ENCODE measurements around the gene PPP1R2. TPM values are rescaled to one million over a fixed set of nuclear protein-coding genes. Genes with fewer than 3 reads are reported as not detected.
"Not testable (repeated sequence)": the region's sequence is repeated elsewhere in the genome, so short reads cannot be mapped to it uniquely, and the experiment has no call there.

PPP1R2 gene
- total RNA-seq, 1 experiment from 2014 or later: 40.3 TPM

DNA sequence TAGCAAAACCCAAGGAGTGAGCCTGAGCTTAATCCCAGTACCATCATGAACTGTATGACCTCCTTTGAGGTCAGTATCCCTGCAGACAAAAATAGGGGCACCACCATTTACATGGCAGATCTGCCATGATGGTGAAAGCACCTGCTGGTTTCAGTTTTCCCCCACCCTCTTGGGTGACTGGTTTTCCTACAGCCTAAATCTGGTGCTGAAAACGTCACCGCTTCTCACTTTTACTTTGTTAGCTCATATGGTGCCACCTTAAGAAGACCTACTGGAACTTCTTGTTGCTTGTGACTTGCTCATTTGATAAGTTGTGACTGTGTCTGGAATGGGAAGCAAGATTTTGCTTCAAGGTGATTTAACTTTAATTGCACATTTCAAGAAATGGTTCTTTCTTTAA is 5.1 kb downstream of the PPP1R2 start:
- Histone ChIP-seq H3K27me3 (no peaks in the 10 kb centered on the region), H3K36me3 (no peaks in the 10 kb centered on the region), H3K4me3 (no peak overlapping the region), H3K4me1 (peaks cover 3% of the 10 kb centered on the region; the same call in 1 of the 2 replicates), H3K9me3 (replicated peaks) (no peaks in the 10 kb centered on the region), H3K27ac (no peak overlapping the region)
- no peak for DNase-seq

DNA sequence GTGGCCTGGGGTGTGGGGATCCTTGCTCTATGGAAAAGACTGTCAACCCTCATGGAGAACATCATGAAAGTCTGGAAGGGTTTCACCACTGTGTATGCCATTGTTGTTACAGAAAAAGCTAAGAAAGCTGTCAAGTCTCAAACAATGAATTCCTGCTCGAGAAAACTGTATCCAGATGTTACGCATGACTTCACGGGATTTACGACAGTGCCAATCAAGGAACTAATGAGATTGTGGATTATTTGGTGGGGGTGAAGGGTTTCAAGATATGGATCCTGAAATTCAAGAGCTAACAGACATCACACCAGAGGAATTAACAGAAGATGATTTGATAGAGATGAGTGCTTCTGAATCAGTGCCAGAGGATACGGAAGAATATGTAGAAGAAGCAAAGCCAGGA is 7.8 kb downstream of the PPP1R2 start:
- H3K4me3 ChIP-seq: no peak overlapping the region
- no peak for DNase-seq
- no peak overlapping the region for H3K27ac ChIP-seq
- no peaks in the 10 kb centered on the region for H3K27me3 ChIP-seq
- H3K4me1 ChIP-seq: no peaks in the 10 kb centered on the region
- H3K9me3 ChIP-seq (replicated peaks): no peaks in the 10 kb centered on the region
- no peaks in the 10 kb centered on the region for H3K36me3 ChIP-seq

- no peaks in the 10 kb centered on the region for H3K27me3 ChIP-seq
- no peaks in the 10 kb centered on the region for H3K36me3 ChIP-seq
- no peak overlapping the region for H3K4me3 ChIP-seq
- no peak overlapping the region for H3K27ac ChIP-seq
- H3K4me1 ChIP-seq: no peaks in the 10 kb centered on the region
- H3K9me3 ChIP-seq (replicated peaks): no peaks in the 10 kb centered on the region
- DNase-seq: no peak
These were observed 10.3 kb downstream of the PPP1R2 start for GRCh38 chr3:195532834-195533233.

- Histone ChIP-seq H3K4me3 (no peak overlapping the region), H3K27me3 (no peaks in the 10 kb centered on the region), H3K9me3 (replicated peaks) (no peaks in the 10 kb centered on the region), H3K4me1 (no peaks in the 10 kb centered on the region), H3K36me3 (no peaks in the 10 kb centered on the region), H3K27ac (no peak overlapping the region)
- DNase-seq: no peak
These were observed 10.8 kb downstream of the PPP1R2 start for GRCh38 chr3:195532345-195532744.

DNA sequence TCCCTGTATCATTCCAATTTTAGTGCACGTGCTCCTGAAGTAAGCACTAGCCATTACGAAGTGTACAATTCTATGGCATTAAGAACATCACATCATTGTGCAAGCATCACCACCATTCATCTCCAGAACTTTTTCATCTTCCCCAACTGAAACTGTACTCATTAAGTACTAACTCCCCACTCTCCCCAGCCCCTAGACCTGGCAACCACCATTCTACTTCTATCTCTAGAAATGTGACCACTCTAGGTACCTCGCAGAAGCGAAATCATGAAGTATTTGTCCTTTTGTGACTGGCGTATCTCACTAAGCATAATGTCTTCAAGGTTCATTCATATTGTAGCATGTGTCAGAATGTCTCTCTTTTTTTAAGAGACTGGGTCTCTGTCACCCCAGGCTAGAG is 11.4 kb downstream of the PPP1R2 start:
- H3K27ac ChIP-seq: no peak overlapping the region
- no peaks in the 10 kb centered on the region for H3K36me3 ChIP-seq
- H3K4me3 ChIP-seq: no peak overlapping the region
- H3K27me3 ChIP-seq: no peaks in the 10 kb centered on the region
- H3K9me3 ChIP-seq (replicated peaks): no peaks in the 10 kb centered on the region
- H3K4me1 ChIP-seq: no peaks in the 10 kb centered on the region
- no peak for DNase-seq

- Histone ChIP-seq H3K27me3 (no peaks in the 10 kb centered on the region), H3K27ac (no peak overlapping the region), H3K9me3 (replicated peaks) (no peaks in the 10 kb centered on the region), H3K4me1 (no peaks in the 10 kb centered on the region), H3K4me3 (no peak overlapping the region), H3K36me3 (no peaks in the 10 kb centered on the region)
- DNase-seq: no peak
These were observed 16.6 kb downstream of the PPP1R2 start for GRCh38 chr3:195526492-195526891.

- Histone ChIP-seq H3K9me3 (replicated peaks) (no peaks in the 10 kb centered on the region), H3K4me1 (no peaks in the 10 kb centered on the region), H3K36me3 (no peaks in the 10 kb centered on the region), H3K27me3 (no peaks in the 10 kb centered on the region), H3K27ac (no peak overlapping the region), H3K4me3 (no peak overlapping the region)
- no peak for DNase-seq
These were observed 18.8 kb downstream of the PPP1R2 start for GRCh38 chr3:195524171-195524896.

DNA sequence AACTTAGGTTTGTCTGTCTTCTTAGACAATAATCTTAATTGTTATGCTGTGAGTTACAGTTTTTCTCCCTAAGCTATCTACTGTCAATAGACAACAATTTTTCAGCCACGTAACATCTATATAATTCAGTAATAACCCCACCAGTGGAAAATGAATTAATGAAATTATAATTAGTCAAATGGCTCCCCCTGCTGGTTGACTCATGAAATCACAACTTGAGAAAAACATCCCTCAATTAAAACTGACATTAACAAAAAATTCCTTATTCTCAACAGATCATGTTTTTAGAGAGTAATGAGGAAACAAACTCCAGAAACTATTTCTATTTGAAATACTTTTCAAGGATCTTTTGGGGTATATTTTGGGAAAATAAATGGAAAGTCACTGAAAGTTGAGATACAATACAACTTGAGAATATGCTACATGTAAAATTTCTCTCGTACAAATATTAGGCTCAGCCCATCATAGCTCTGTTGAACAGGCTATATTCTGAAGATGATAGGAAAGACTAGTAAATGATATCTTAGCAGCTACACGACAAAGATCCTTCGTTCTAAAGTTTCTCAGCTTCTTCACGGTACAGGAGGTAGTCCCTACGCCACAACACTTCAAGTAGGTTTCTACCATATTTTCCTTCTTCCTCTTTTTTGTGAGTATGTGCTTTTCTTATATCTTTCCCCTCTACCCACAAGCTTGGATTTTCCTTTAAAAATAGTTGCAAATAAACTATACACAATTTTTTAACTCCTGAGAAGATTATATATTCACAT is 20.7 kb downstream of the PPP1R2 start:
- DNase-seq: peak in 1 of 2 experiments; percentile 57
- H3K4me3 ChIP-seq: no peak overlapping the region
- H3K9me3 ChIP-seq (replicated peaks): no peaks in the 10 kb centered on the region
- H3K4me1 ChIP-seq: no peaks in the 10 kb centered on the region
- H3K27ac ChIP-seq: no peak overlapping the region
- no peaks in the 10 kb centered on the region for H3K36me3 ChIP-seq
- H3K27me3 ChIP-seq: no peaks in the 10 kb centered on the region

DNA sequence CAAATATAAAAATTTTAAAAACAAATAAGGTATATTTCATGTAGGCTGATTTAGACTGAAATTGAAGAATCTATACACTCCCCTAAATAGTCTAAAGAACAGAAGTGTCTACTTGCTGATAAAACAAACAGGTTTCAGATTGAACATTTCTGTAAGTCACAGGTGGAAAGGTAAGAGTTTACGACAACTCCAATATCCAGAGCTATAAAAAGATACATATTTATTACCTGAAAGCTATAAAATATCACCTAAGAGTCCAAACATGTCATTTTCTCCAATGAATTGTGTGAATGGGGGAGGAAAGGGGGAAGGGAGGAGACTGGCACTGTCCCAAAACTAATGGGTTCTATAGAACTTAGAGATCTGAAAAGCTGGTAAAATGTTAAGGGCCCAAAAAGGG is 26.1 kb downstream of the PPP1R2 start:
- Histone ChIP-seq H3K36me3 (no peaks in the 10 kb centered on the region), H3K9me3 (replicated peaks) (no peaks in the 10 kb centered on the region)

DNA sequence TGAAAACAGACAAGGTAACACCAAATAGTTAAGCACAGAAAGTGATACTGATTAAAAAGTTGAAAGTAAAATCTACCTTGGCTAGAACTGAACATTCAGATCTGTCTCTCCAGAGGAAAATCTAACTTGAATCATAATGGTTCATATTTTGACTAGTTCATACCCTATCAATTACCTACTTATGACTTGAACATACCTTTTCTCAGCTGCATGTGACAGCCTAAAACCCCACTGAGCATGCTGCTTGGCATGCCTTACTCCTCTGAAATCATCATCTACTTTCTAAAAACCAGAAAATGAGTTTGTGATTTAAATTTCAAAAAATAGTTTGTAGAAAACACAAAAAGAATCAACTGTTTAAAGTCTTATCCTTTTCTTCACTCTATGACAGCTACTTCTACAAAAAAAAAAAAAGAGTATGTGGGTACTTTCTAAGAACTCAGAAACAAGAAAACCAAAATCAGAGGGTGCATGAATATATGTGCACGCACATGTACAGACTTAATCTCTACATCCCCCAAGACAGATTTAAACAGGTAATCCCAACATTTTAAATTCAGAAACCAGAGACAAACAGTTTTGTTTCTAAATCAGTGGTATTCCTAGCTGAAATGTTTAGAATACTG is 28.4 kb downstream of the PPP1R2 start:
- not testable (repeated sequence) for H3K9me3 ChIP-seq (replicated peaks); DNase-seq; H3K36me3 ChIP-seq; H3K27me3 ChIP-seq; H3K4me3 ChIP-seq; H3K27ac ChIP-seq; H3K4me1 ChIP-seq

More for the DNA sequence above, 26.1 kb downstream of the PPP1R2 start:
- H3K4me3 ChIP-seq: no peak overlapping the region
- no peaks in the 10 kb centered on the region for H3K27me3 ChIP-seq
- no peak for DNase-seq
- H3K27ac ChIP-seq: no peak overlapping the region
- no peaks in the 10 kb centered on the region for H3K4me1 ChIP-seq

- no peaks in the 10 kb centered on the region for H3K4me1 ChIP-seq
- no peaks in the 10 kb centered on the region for H3K36me3 ChIP-seq
- H3K9me3 ChIP-seq (replicated peaks): no peaks in the 10 kb centered on the region
- no peak for DNase-seq
- H3K27me3 ChIP-seq: no peaks in the 10 kb centered on the region
- H3K27ac ChIP-seq: no peak overlapping the region
- no peak overlapping the region for H3K4me3 ChIP-seq
These were observed 30.3 kb downstream of the PPP1R2 start for GRCh38 chr3:195512798-195513345.

- Histone ChIP-seq H3K4me1 (no peaks in the 10 kb centered on the region), H3K27ac (no peak overlapping the region), H3K27me3 (no peaks in the 10 kb centered on the region), H3K4me3 (no peak overlapping the region), H3K36me3 (no peaks in the 10 kb centered on the region), H3K9me3 (replicated peaks) (no peaks in the 10 kb centered on the region)
- DNase-seq: no peak
These were observed 32.0 kb downstream of the PPP1R2 start for GRCh38 chr3:195511136-195511535.

DNA sequence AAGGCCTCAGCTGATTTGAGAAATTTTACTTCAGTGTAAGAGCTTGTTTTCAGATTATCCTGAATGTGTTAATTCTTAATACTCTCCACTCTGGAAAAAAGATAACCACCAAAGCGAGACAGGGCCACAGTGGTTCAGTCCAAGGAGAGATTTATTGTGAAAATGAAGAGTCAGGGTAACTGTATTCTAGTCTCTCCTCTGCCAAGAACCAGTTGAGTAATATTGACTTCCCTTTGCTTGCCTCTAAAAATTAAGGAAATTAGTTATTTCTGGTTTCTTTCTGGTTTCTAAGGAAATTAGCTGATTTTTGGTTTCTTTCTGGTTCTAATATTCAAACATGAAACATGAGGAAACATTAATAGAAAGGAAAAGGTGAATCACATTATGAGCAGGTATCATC is 34.9 kb downstream of the PPP1R2 start:
- no peaks in the 10 kb centered on the region for H3K9me3 ChIP-seq (replicated peaks)
- H3K4me3 ChIP-seq: no peak overlapping the region
- no peaks in the 10 kb centered on the region for H3K36me3 ChIP-seq

GRCh38 chr3:195475614-195476013 is 67.5 kb downstream of the PPP1R2 start:
- no peak for DNase-seq

More for the DNA sequence above, 34.9 kb downstream of the PPP1R2 start:
- Histone ChIP-seq H3K27ac (no peak overlapping the region), H3K27me3 (no peaks in the 10 kb centered on the region), H3K4me1 (no peaks in the 10 kb centered on the region)
- DNase-seq: no peak

DNA sequence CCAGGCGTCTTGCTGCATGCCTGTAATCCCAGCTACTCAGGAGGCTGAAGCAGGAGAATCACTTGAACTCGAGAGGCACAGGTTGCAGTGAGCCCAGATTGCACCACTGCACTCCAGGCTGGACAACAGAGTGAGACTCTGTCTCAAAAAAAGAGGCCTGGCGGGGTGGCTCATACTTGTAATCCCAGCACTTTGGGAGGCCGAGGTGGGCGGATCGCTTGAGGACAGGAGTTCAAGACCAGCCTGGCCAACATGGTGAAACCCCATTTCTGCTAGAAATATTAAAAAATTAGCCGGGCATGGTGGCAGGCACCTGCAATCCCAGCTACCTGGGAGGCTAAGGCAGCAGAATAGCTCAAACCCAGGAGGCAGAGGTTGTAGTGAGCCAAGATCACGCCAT is 68.0 kb downstream of the PPP1R2 start:
- H3K9me3 ChIP-seq (replicated peaks); DNase-seq; H3K36me3 ChIP-seq; H3K27ac ChIP-seq; H3K27me3 ChIP-seq; H3K4me1 ChIP-seq; H3K4me3 ChIP-seq: not testable (repeated sequence)

More at GRCh38 chr3:195475614-195476013, 67.5 kb downstream of the PPP1R2 start:
- no peaks in the 10 kb centered on the region for H3K36me3 ChIP-seq
- H3K4me3 ChIP-seq: no peak overlapping the region
- no peaks in the 10 kb centered on the region for H3K4me1 ChIP-seq
- no peaks in the 10 kb centered on the region for H3K9me3 ChIP-seq (replicated peaks)
- no peak overlapping the region for H3K27ac ChIP-seq
- no peaks in the 10 kb centered on the region for H3K27me3 ChIP-seq

Data from SJCRH30 (cell line).